H1 (cell line): ENCODE data around the gene CACNA1G.

Experiments used
- EP300 ChIP-seq, 2 experiments: IDR thresholded peaks; 1 replicate in 1 of 2; 2 replicates in 1 of 2; pipeline ENCODE4 v1.6.1; 2011 to 2012; ENCODE audit warnings: low read depth in 2 of 2, low read length in 2 of 2, mild to moderate bottlenecking in 2 of 2, borderline replicate concordance in 1 of 2, inconsistent platforms in 1 of 2, moderate library complexity in 1 of 2
- PHF8 ChIP-seq: fragments of 200-600 bp; sonication (generic); conservative IDR thresholded peaks from 2 replicates; pipeline ENCODE4 v1.7.1; 2012; ENCODE audit warnings: low read depth, mild to moderate bottlenecking, inconsistent platforms, low read length, moderate library complexity
- POLR2A ChIP-seq, 2 experiments: IDR thresholded peaks; 1 replicate in 1 of 2; 2 replicates in 1 of 2; pipeline ENCODE4 v1.6.1; 2011; ENCODE audit warnings: low read depth in 2 of 2, low read length in 2 of 2, mild to moderate bottlenecking in 2 of 2; ENCODE audit errors: control extremely low read depth in 1 of 2
- RNF2 ChIP-seq: fragments of 200-900, 300-1000 bp; sonication (generic); IDR thresholded peaks from 2 replicates; pipeline ENCODE4 v1.7.1; 2016; ENCODE audit warnings: borderline replicate concordance, low read depth, mild to moderate bottlenecking, antibody characterized with exemption, low read length; ENCODE audit not compliant: poor library complexity, severe bottlenecking; ENCODE audit errors: missing control alignments
- SP1 ChIP-seq: IDR thresholded peaks from 2 replicates; pipeline ENCODE4 v1.6.1; 2011; ENCODE audit warnings: low read depth, low read length
- SRF ChIP-seq: IDR thresholded peaks from 2 replicates; pipeline ENCODE4 v1.6.1; 2011; ENCODE audit warnings: mild to moderate bottlenecking, low read depth, low read length, moderate library complexity
- TBP ChIP-seq: IDR thresholded peaks from 2 replicates; pipeline ENCODE4 v1.6.1; 2011; ENCODE audit warnings: low read depth, low read length, improper control_type of control experiment
- YY1 ChIP-seq: IDR thresholded peaks from 2 replicates; pipeline ENCODE4 v1.6.1; 2011; ENCODE audit warnings: low read depth, mild to moderate bottlenecking, low read length
- TF ChIP-seq, protein P1 (sequence below), 3 experiments: IDR thresholded peaks; 1 replicate in 2 of 3; 2 replicates in 1 of 3; pipeline versions ENCODE4 v1.5.1 to v1.6.1; 2011; ENCODE audit warnings: low read length in 3 of 3, mild to moderate bottlenecking in 3 of 3, inconsistent platforms in 2 of 3, low read depth in 1 of 3, moderate library complexity in 1 of 3; ENCODE audit not compliant: insufficient read depth in 1 of 3; ENCODE audit errors: control extremely low read depth in 1 of 3
- TF ChIP-seq, protein P2 (sequence below): IDR thresholded peaks from 2 replicates; pipeline ENCODE4 v1.6.1; 2011; ENCODE audit warnings: low read length, improper control_type of control experiment
- TF ChIP-seq, protein P3 (sequence below): IDR thresholded peaks from 2 replicates; pipeline ENCODE4 v1.6.1; 2012; ENCODE audit warnings: inconsistent platforms

DNA sequence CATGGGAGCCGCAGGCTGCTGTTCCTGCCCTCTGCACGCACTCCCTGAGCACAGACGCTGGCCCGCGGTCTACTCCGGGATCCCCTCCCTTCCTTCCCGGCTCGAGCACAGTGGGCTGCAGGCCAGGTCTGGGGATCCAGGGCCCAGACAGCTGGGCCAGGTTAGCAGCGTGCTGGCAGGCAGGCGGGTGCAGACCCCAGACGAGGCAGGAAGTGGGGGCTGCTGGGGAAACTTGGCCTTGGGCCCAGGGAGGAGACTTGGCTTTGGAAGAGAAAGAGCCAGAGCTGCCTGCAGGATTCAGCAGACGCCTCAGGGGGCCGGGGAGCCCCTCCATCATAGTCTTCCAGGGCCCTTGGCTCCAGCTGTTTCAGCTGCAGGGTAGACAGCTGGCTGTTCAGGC lies 44.0 kb downstream of the CACNA1G start:
- TF ChIP-seq EP300 (IDR thresholded peaks at IDR 0.05; ENCODE audit: borderline replicate concordance in 1 of 2, low read depth in 2 of 2, low read length in 2 of 2), result no peak
- TF ChIP-seq, protein P1, sequence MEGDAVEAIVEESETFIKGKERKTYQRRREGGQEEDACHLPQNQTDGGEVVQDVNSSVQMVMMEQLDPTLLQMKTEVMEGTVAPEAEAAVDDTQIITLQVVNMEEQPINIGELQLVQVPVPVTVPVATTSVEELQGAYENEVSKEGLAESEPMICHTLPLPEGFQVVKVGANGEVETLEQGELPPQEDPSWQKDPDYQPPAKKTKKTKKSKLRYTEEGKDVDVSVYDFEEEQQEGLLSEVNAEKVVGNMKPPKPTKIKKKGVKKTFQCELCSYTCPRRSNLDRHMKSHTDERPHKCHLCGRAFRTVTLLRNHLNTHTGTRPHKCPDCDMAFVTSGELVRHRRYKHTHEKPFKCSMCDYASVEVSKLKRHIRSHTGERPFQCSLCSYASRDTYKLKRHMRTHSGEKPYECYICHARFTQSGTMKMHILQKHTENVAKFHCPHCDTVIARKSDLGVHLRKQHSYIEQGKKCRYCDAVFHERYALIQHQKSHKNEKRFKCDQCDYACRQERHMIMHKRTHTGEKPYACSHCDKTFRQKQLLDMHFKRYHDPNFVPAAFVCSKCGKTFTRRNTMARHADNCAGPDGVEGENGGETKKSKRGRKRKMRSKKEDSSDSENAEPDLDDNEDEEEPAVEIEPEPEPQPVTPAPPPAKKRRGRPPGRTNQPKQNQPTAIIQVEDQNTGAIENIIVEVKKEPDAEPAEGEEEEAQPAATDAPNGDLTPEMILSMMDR (IDR thresholded peaks at IDR 0.05; ENCODE audit: control extremely low read depth in 1 of 3, insufficient read depth in 1 of 3, low read depth in 1 of 3, low read length in 3 of 3), result no peak
- TF ChIP-seq SP1, result no peak
- no peak for TF ChIP-seq POLR2A (IDR thresholded peaks at IDR 0.05; ENCODE audit: control extremely low read depth in 1 of 2, low read depth in 2 of 2, low read length in 2 of 2)
- TF ChIP-seq, protein P2, sequence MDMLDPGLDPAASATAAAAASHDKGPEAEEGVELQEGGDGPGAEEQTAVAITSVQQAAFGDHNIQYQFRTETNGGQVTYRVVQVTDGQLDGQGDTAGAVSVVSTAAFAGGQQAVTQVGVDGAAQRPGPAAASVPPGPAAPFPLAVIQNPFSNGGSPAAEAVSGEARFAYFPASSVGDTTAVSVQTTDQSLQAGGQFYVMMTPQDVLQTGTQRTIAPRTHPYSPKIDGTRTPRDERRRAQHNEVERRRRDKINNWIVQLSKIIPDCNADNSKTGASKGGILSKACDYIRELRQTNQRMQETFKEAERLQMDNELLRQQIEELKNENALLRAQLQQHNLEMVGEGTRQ, result no peak
- no peak for TF ChIP-seq SRF
- TF ChIP-seq PHF8, result no peak
- TF ChIP-seq, protein P3, sequence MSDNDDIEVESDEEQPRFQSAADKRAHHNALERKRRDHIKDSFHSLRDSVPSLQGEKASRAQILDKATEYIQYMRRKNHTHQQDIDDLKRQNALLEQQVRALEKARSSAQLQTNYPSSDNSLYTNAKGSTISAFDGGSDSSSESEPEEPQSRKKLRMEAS, result no peak
- no peak for TF ChIP-seq TBP
- no peak for TF ChIP-seq RNF2
- no peak for TF ChIP-seq YY1
